Liver (tissue), 9 donors: ENCODE results near the gene MSI2. TPM values are rescaled to one million over a fixed set of nuclear protein-coding genes. Genes with fewer than 3 reads are reported as not detected.

Experiments
- DNase-seq: peaks from one replicate; pipeline ENCODE4 v3.0.0-alpha.2; 2017; ENCODE audit warnings: low spot score
- H3K27ac ChIP-seq, 2 donors: one replicate each; pipeline ENCODE4 v1.7.0; 2013; ENCODE audit warnings: inconsistent platforms in 2 of 2, low read length in 2 of 2, control low read depth in 1 of 2, low read depth in 1 of 2, mild to moderate bottlenecking in 1 of 2
- H3K27me3 ChIP-seq, 4 donors: one replicate each; pipeline versions ENCODE4 v1.6.1 to v1.7.0; 2013; ENCODE audit warnings: low read length in 3 of 4, inconsistent platforms in 1 of 4, mild to moderate bottlenecking in 1 of 4, moderate library complexity in 1 of 4; ENCODE audit not compliant: control insufficient read depth in 4 of 4, insufficient read depth in 4 of 4
- H3K36me3 ChIP-seq, 4 donors: one replicate each; pipeline versions ENCODE4 v1.6.1 to v1.7.0; 2013; ENCODE audit warnings: low read length in 3 of 4, mild to moderate bottlenecking in 3 of 4, low read depth in 1 of 4, moderate library complexity in 1 of 4; ENCODE audit not compliant: control insufficient read depth in 4 of 4, insufficient read depth in 3 of 4
- H3K4me1 ChIP-seq, 4 donors: one replicate each; pipeline versions ENCODE4 v1.6.1 to v1.7.0; 2013; ENCODE audit warnings: low read length in 3 of 4, mild to moderate bottlenecking in 3 of 4, moderate library complexity in 1 of 4; ENCODE audit not compliant: control insufficient read depth in 4 of 4, insufficient read depth in 4 of 4
- H3K4me3 ChIP-seq, 3 donors: one replicate each; pipeline versions ENCODE4 v1.6.1 to v1.7.0; 2013; ENCODE audit warnings: low read length in 3 of 3, control low read depth in 1 of 3, low read depth in 1 of 3, mild to moderate bottlenecking in 1 of 3
- H3K9ac ChIP-seq, 2 donors: one replicate each; pipeline ENCODE4 v1.7.0; 2013; ENCODE audit warnings: low read length in 2 of 2, mild to moderate bottlenecking in 2 of 2, moderate library complexity in 2 of 2, control low read depth in 1 of 2, low read depth in 1 of 2
- H3K9me3 ChIP-seq, 4 donors: one replicate each; pipeline versions ENCODE4 v1.6.1 to v1.7.0; 2013; ENCODE audit warnings: low read length in 3 of 4; ENCODE audit not compliant: control insufficient read depth in 4 of 4
- EGR1 ChIP-seq, 2 donors: IDR thresholded peaks; 2 replicates each; pipeline ENCODE4 v1.6.1; 2016 to 2018; ENCODE audit warnings: antibody characterized with exemption in 2 of 2, low read depth in 2 of 2
- FOXA1 ChIP-seq: IDR thresholded peaks from 2 replicates; pipeline ENCODE4 v1.6.1; 2016; ENCODE audit warnings: antibody characterized with exemption
- FOXA2 ChIP-seq: IDR thresholded peaks from 2 replicates; pipeline ENCODE4 v1.6.1; 2016; ENCODE audit warnings: antibody characterized with exemption
- GABPA ChIP-seq, 2 donors: IDR thresholded peaks in 1 of 2; conservative IDR thresholded peaks in 1 of 2; 2 replicates each; pipeline ENCODE4 v1.6.1; 2016; ENCODE audit warnings: antibody characterized with exemption in 2 of 2, mild to moderate bottlenecking in 1 of 2, moderate library complexity in 1 of 2
- HNF4A ChIP-seq, 2 donors: conservative IDR thresholded peaks; 2 replicates each; pipeline ENCODE4 v1.6.1; 2016; ENCODE audit warnings: antibody characterized with exemption in 2 of 2, mild to moderate bottlenecking in 2 of 2
- HNF4G ChIP-seq: IDR thresholded peaks from 2 replicates; pipeline ENCODE4 v1.6.1; 2016; ENCODE audit warnings: antibody characterized with exemption
- JUND ChIP-seq, 2 donors: IDR thresholded peaks; 2 replicates each; pipeline ENCODE4 v1.6.1; 2016; ENCODE audit warnings: antibody characterized with exemption in 2 of 2
- NR2F2 ChIP-seq: IDR thresholded peaks from 2 replicates; pipeline ENCODE4 v1.6.1; 2016; ENCODE audit warnings: antibody characterized with exemption
- RAD21 ChIP-seq, 2 donors: IDR thresholded peaks; 2 replicates each; pipeline ENCODE4 v1.6.1; 2016; ENCODE audit warnings: antibody characterized with exemption in 2 of 2, mild to moderate bottlenecking in 2 of 2
- RXRA ChIP-seq, 2 donors: IDR thresholded peaks; 2 replicates each; pipeline ENCODE4 v1.6.1; 2017 to 2018; ENCODE audit warnings: antibody characterized with exemption in 2 of 2, mild to moderate bottlenecking in 1 of 2
- SP1 ChIP-seq: IDR thresholded peaks from 2 replicates; pipeline ENCODE4 v1.6.1; 2018; ENCODE audit warnings: antibody characterized with exemption, mild to moderate bottlenecking
- TAF1 ChIP-seq: conservative IDR thresholded peaks from 2 replicates; pipeline ENCODE4 v1.6.1; 2016; ENCODE audit warnings: antibody characterized with exemption, mild to moderate bottlenecking
- YY1 ChIP-seq: IDR thresholded peaks from 2 replicates; pipeline ENCODE4 v1.6.1; 2016; ENCODE audit warnings: antibody characterized with exemption, mild to moderate bottlenecking
- WGBS: extraction: QIAGEN DNeasy Blood & Tissue Kit; methylation state at CpG from one replicate; pipeline ENCODE4 v1.1.7; 2013; 5-methylcytosine and 5-hydroxymethylcytosine counted together
- polyA plus RNA-seq, 2 donors: library from polyadenylated mRNA; stranded (reverse) in 1 of 2; unstranded in 1 of 2; fragments of 200-250 nt in 1 of 2; fragments of >200 nt in 1 of 2; fragmentation: Nextera tagmentation in 1 of 2; extraction: Ambion mirVana in 1 of 2; gene quantifications; one replicate each; pipeline versions ENCODE4 v1.2.1 to v1.2.3, GENCODE V29; 2013 to 2015
- total RNA-seq, 2 donors: library from RNA; depleted of rRNA; stranded (reverse); fragments of >200 nt; gene quantifications; one replicate each; pipeline ENCODE4 v1.2.3, GENCODE V29; 2014
- TF ChIP-seq, protein P1 (sequence below): IDR thresholded peaks from 2 replicates; pipeline ENCODE4 v1.6.1; 2016; ENCODE audit warnings: antibody characterized with exemption
- TF ChIP-seq, protein P2 (sequence below): IDR thresholded peaks from 2 replicates; pipeline ENCODE4 v1.6.1; 2016; ENCODE audit warnings: antibody characterized with exemption
- TF ChIP-seq, protein P3 (sequence below): IDR thresholded peaks from 2 replicates; pipeline ENCODE4 v1.6.1; 2016; ENCODE audit warnings: antibody characterized with exemption, mild to moderate bottlenecking
- TF ChIP-seq, protein P4 (sequence below): fragments of 150-350 bp; IDR thresholded peaks from 2 replicates; pipeline ENCODE4 v1.5.1; 2017; ENCODE audit warnings: improper control_type of control experiment, low read depth, low read length; ENCODE audit not compliant: missing input control
- TF ChIP-seq, protein P5 (sequence below): IDR thresholded peaks from 2 replicates; pipeline ENCODE4 v1.6.1; 2016; ENCODE audit warnings: antibody characterized with exemption
- donor health status: healthy.
- donor health status: healthy.
- donor health status: healthy.
- donor health status: healthy.
- donor health status: healthy.

Gene MSI2
- total and polyA plus RNA-seq, 4 donors: 5.7 to 15.6 (median 9.2) TPM

DNA sequence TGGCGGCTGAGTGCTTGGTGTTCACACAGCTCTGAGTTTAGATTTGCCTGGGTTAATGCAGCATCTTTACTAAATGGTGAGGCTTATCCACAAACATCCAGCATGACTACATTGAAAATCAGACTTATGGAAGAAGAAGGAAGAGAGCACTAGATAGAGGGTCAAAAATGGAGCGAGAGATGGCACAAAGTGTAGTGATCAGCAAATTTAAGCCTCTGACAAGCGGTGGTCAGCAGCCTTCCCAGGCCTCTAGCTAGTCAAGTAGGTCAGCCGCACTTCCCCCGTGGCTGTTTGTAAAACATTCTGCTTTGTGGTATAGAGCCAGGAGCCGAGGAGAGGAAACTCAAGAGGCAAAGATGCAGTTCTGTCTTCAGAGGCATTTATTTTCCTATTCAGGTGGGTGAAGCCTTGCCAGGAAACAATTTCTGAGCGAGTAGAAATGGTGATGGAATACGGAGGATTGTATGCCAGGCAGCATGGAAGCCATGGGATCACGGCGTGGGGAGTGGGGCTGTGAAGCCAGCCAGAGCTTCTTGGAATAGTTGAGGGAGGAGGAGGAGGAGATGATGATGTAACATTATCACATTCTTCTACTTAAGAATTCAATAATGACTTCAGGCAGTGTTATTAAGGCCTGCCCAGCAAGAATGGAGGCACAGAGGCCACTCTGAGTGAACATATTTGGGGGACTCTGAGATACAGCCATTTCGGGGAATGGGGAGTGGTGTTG, 118.9 kb downstream of the MSI2 start:
- Histone ChIP-seq H3K27ac (no peak overlapping the region), H3K27me3 (no peaks in the 10 kb centered on the region), H3K9ac (no peak overlapping the region), H3K36me3 (no peaks in the 10 kb centered on the region), H3K9me3 (peaks cover 0 to 8% (median 5%) of the 10 kb centered on the region in 4 donors), H3K4me1 (peaks cover 6 to 29% (median 24%) of the 10 kb centered on the region in 4 donors), H3K4me3 (no peak overlapping the region)
- WGBS: 81% methylated on average over 11 of the region's 11 CpGs
- TF ChIP-seq, protein P1, sequence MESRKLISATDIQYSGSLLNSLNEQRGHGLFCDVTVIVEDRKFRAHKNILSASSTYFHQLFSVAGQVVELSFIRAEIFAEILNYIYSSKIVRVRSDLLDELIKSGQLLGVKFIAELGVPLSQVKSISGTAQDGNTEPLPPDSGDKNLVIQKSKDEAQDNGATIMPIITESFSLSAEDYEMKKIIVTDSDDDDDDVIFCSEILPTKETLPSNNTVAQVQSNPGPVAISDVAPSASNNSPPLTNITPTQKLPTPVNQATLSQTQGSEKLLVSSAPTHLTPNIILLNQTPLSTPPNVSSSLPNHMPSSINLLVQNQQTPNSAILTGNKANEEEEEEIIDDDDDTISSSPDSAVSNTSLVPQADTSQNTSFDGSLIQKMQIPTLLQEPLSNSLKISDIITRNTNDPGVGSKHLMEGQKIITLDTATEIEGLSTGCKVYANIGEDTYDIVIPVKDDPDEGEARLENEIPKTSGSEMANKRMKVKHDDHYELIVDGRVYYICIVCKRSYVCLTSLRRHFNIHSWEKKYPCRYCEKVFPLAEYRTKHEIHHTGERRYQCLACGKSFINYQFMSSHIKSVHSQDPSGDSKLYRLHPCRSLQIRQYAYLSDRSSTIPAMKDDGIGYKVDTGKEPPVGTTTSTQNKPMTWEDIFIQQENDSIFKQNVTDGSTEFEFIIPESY: no peak
- TF ChIP-seq NR2F2: no peak
- no peak for TF ChIP-seq GABPA (IDR thresholded peaks at IDR 0.05 in 1 of 2, conservative IDR thresholded peaks at IDR 0.05 in 1 of 2)
- no peak for TF ChIP-seq RXRA (IDR thresholded peaks at IDR 0.05)
- TF ChIP-seq JUND (IDR thresholded peaks at IDR 0.05): no peak
- TF ChIP-seq, protein P2, sequence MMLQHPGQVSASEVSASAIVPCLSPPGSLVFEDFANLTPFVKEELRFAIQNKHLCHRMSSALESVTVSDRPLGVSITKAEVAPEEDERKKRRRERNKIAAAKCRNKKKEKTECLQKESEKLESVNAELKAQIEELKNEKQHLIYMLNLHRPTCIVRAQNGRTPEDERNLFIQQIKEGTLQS: no peak
- TF ChIP-seq, protein P3, sequence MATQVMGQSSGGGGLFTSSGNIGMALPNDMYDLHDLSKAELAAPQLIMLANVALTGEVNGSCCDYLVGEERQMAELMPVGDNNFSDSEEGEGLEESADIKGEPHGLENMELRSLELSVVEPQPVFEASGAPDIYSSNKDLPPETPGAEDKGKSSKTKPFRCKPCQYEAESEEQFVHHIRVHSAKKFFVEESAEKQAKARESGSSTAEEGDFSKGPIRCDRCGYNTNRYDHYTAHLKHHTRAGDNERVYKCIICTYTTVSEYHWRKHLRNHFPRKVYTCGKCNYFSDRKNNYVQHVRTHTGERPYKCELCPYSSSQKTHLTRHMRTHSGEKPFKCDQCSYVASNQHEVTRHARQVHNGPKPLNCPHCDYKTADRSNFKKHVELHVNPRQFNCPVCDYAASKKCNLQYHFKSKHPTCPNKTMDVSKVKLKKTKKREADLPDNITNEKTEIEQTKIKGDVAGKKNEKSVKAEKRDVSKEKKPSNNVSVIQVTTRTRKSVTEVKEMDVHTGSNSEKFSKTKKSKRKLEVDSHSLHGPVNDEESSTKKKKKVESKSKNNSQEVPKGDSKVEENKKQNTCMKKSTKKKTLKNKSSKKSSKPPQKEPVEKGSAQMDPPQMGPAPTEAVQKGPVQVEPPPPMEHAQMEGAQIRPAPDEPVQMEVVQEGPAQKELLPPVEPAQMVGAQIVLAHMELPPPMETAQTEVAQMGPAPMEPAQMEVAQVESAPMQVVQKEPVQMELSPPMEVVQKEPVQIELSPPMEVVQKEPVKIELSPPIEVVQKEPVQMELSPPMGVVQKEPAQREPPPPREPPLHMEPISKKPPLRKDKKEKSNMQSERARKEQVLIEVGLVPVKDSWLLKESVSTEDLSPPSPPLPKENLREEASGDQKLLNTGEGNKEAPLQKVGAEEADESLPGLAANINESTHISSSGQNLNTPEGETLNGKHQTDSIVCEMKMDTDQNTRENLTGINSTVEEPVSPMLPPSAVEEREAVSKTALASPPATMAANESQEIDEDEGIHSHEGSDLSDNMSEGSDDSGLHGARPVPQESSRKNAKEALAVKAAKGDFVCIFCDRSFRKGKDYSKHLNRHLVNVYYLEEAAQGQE: no peak
- TF ChIP-seq HNF4G: no peak
- no peak for TF ChIP-seq FOXA1
- TF ChIP-seq SP1: no peak
- TF ChIP-seq, protein P4, sequence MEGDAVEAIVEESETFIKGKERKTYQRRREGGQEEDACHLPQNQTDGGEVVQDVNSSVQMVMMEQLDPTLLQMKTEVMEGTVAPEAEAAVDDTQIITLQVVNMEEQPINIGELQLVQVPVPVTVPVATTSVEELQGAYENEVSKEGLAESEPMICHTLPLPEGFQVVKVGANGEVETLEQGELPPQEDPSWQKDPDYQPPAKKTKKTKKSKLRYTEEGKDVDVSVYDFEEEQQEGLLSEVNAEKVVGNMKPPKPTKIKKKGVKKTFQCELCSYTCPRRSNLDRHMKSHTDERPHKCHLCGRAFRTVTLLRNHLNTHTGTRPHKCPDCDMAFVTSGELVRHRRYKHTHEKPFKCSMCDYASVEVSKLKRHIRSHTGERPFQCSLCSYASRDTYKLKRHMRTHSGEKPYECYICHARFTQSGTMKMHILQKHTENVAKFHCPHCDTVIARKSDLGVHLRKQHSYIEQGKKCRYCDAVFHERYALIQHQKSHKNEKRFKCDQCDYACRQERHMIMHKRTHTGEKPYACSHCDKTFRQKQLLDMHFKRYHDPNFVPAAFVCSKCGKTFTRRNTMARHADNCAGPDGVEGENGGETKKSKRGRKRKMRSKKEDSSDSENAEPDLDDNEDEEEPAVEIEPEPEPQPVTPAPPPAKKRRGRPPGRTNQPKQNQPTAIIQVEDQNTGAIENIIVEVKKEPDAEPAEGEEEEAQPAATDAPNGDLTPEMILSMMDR: no peak
- TF ChIP-seq TAF1: no peak
- TF ChIP-seq FOXA2: no peak
- no peak for TF ChIP-seq YY1
- TF ChIP-seq EGR1 (IDR thresholded peaks at IDR 0.05; ENCODE audit: low read depth in 2 of 2): no peak
- TF ChIP-seq HNF4A (conservative IDR thresholded peaks at IDR 0.05): no peak
- TF ChIP-seq, protein P5, sequence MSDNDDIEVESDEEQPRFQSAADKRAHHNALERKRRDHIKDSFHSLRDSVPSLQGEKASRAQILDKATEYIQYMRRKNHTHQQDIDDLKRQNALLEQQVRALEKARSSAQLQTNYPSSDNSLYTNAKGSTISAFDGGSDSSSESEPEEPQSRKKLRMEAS: no peak
- no peak for TF ChIP-seq RAD21 (IDR thresholded peaks at IDR 0.05)
- no peak for DNase-seq
